Measurements from ENCODE around the gene KRT31. TPM values are rescaled to one million over a fixed set of nuclear protein-coding genes. Genes with fewer than 3 reads are reported as not detected.

Gene KRT31
- polyA plus RNA-seq, 1 experiment, result not detected

DNA sequence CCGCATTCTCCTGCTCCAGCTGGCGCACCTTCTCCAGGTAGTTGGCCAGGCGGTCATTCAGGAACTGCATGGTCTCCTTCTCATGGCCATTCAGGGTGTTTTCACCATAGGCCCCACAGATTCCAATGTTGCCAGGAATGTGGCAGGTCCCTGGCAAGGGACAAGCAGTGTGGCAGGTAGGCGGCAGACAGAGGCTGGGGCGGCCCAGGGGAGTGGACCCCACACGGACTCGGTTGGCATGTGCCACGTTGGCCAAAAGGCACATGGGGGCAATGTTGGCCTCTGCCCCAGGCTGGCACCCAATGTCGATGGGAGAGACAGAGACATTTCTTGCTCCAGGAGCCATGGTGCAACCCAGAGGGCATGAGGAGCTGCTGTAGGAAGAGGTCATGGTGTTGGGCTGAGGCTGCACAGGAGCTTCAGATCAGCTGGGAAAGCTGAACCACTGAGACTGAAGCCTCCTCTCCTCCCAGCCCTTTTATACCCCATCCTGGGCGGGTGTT lies 43.2 kb upstream of the KRT31 start, which contains the start of gene KRT38:
KRT38 (minus strand) TSS at position 453 of the 503 bp plus-strand sequence; CDS start at position 391, 62 bp downstream.
- ChIA-PET POLR2A (no interaction called here), CTCF (no interaction called here)
- Histone ChIP-seq H3K4me3 (ENCODE audit: low read depth, low read length) (no peak within 1 kb of the TSS), H3K27me3 (ENCODE audit: control insufficient read depth, insufficient read depth, low read length) (peaks cover 10% of the 10 kb centered on the region), H3K27ac (ENCODE audit: low read depth, low read length) (no peak within 1 kb of the TSS), H3K9me3 (ENCODE audit: control insufficient read depth, insufficient read depth, low read length) (peaks cover 9% of the 10 kb centered on the region; the same call in 1 of the 2 replicates)
- TF ChIP-seq, protein P1, sequence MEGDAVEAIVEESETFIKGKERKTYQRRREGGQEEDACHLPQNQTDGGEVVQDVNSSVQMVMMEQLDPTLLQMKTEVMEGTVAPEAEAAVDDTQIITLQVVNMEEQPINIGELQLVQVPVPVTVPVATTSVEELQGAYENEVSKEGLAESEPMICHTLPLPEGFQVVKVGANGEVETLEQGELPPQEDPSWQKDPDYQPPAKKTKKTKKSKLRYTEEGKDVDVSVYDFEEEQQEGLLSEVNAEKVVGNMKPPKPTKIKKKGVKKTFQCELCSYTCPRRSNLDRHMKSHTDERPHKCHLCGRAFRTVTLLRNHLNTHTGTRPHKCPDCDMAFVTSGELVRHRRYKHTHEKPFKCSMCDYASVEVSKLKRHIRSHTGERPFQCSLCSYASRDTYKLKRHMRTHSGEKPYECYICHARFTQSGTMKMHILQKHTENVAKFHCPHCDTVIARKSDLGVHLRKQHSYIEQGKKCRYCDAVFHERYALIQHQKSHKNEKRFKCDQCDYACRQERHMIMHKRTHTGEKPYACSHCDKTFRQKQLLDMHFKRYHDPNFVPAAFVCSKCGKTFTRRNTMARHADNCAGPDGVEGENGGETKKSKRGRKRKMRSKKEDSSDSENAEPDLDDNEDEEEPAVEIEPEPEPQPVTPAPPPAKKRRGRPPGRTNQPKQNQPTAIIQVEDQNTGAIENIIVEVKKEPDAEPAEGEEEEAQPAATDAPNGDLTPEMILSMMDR (IDR thresholded peaks at IDR 0.05; ENCODE audit: low read depth, low read length), result no peak
- DNase-seq (ENCODE audit: low read depth, low spot score), result no peak

- CTCF ChIA-PET, result interaction anchor here (1.1 kb wide), 1 partner anchor 110 kb away, joined by 4 read pairs; no protein-coding TSS in a partner anchor
- DNase-seq (ENCODE audit: low read depth, low spot score), result no peak
- POLR2A ChIA-PET, result no interaction called here
These were observed 42.0 kb upstream of the KRT31 start for GRCh38 chr17:41439375-41439774.

DNA sequence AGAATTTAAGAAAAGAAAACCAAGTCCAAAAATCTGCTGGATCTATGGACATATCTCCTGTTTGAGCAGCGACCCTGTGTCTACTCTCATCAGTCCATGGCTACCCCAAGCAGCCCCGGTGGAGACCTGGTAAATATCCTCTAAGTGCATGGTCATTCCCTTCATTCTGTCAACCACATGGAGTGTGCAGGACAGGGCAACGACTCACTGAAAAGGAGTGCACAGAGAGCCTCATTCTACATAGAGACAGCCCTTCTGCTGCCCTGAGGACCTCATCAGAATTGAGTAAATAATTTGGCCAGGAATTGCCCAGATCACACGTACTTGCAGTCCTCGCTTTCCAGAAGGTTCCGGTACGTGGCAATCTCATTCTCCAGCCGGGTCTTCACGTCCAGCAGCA lies 40.4 kb upstream of the KRT31 start:
- TF ChIP-seq, protein P1 (IDR thresholded peaks at IDR 0.05; ENCODE audit: low read depth, low read length), result no peak
- POLR2A ChIA-PET, result no interaction called here
- H3K27me3 ChIP-seq (ENCODE audit: control insufficient read depth, insufficient read depth, low read length), result peaks cover 6% of the 10 kb centered on the region
- no peak overlapping the region for H3K4me3 ChIP-seq (ENCODE audit: low read depth, low read length)
- H3K27ac ChIP-seq (ENCODE audit: low read depth, low read length), result no peak overlapping the region
- peaks cover 9% of the 10 kb centered on the region; the same call in 1 of the 2 replicates for H3K9me3 ChIP-seq (ENCODE audit: control insufficient read depth, insufficient read depth, low read length)
- CTCF ChIA-PET, result no interaction called here
- DNase-seq (ENCODE audit: low read depth, low spot score), result no peak

More at GRCh38 chr17:41439375-41439774, 42.0 kb upstream of the KRT31 start:
- TF ChIP-seq, protein P1 (IDR thresholded peaks at IDR 0.05; ENCODE audit: low read depth, low read length), result no peak
- Histone ChIP-seq H3K4me3 (ENCODE audit: low read depth, low read length) (no peak overlapping the region), H3K9me3 (ENCODE audit: control insufficient read depth, insufficient read depth, low read length) (peaks cover 9% of the 10 kb centered on the region; the same call in 1 of the 2 replicates), H3K27me3 (ENCODE audit: control insufficient read depth, insufficient read depth, low read length) (peaks cover 6% of the 10 kb centered on the region), H3K27ac (ENCODE audit: low read depth, low read length) (no peak overlapping the region)

- TF ChIP-seq, protein P1 (IDR thresholded peaks at IDR 0.05; ENCODE audit: low read depth, low read length), result no peak
- Histone ChIP-seq H3K27me3 (ENCODE audit: control insufficient read depth, insufficient read depth, low read length) (peaks cover 6% of the 10 kb centered on the region), H3K27ac (ENCODE audit: low read depth, low read length) (no peak overlapping the region), H3K9me3 (ENCODE audit: control insufficient read depth, insufficient read depth, low read length) (peaks cover 9% of the 10 kb centered on the region; the same call in 1 of the 2 replicates), H3K4me3 (ENCODE audit: low read depth, low read length) (no peak overlapping the region)
- CTCF ChIA-PET, result no interaction called here
- POLR2A ChIA-PET, result no interaction called here
- no peak for DNase-seq (ENCODE audit: low read depth, low spot score)
These were observed 39.8 kb upstream of the KRT31 start for GRCh38 chr17:41437254-41437653.

DNA sequence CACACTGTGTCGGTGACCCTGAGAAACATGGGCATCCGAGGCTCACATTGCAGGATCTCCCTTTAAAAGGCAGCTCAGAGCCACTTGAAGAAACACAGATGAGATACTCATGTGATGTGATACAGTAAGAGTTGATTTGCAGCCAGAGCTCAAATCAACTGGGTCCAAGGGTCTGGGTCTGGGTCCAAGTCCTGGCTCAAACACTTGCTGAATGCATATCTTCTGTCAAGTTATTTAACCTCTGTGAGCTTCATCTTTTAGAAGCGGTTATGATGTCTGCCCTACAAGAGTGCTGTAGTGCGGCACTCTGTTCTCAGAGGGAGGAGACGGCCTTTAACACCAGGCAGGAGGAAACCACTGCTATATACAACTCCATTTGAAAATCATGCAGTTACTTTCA lies 37.0 kb upstream of the KRT31 start:
- Histone ChIP-seq H3K4me3 (ENCODE audit: low read depth, low read length) (no peak overlapping the region), H3K27me3 (ENCODE audit: control insufficient read depth, insufficient read depth, low read length) (peaks cover 4% of the 10 kb centered on the region), H3K9me3 (ENCODE audit: control insufficient read depth, insufficient read depth, low read length) (peaks cover 5% of the 10 kb centered on the region; the same call in 1 of the 2 replicates), H3K27ac (ENCODE audit: low read depth, low read length) (no peak overlapping the region)
- TF ChIP-seq, protein P1 (IDR thresholded peaks at IDR 0.05; ENCODE audit: low read depth, low read length), result no peak
- POLR2A ChIA-PET, result interaction anchor here (0.6 kb wide), 1 partner anchor 167 kb away, joined by 3 read pairs; no protein-coding TSS in a partner anchor
- DNase-seq (ENCODE audit: low read depth, low spot score), result no peak
- CTCF ChIA-PET, result interaction anchor here (1.1 to 1.4 kb wide), 2 partner anchors 114 to 115 kb away, joined by 3 read pairs; no protein-coding TSS in a partner anchor
